ENCODE data around the gene OBP2A.
"Not testable (repeated sequence)": the region's sequence is repeated elsewhere in the genome, so short reads cannot be mapped to it uniquely, and the experiment has no call there.

Gene OBP2A, protein sequence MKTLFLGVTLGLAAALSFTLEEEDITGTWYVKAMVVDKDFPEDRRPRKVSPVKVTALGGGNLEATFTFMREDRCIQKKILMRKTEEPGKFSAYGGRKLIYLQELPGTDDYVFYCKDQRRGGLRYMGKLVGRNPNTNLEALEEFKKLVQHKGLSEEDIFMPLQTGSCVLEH

DNA sequence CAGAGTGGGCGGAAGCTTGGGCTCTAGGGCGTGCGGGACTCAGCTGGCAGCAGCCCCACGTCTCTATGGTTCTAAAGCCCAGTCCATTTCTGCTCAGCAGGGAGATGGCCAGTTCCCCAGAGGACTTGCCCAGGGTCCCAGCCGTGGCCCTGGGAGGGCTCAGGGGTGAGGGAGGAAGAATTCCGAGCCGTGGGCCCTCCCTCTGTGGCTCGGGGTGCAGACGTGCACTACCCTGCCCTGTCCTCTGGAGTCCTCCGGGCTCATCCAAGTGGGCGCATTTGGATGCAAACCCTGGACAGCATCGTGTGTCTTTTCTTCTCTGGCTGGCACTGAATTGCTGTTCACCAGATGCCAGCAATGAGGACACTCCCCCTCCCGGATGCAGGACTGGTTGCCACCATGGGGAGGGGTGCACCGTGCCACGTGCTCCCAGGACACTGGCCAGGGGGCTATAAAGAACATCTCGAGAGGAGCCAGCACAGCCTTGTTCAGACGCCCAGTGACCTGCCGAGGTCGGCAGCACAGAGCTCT is at the start of gene OBP2A:
OBP2A (plus strand) TSS at position 481 of the 531 bp plus-strand sequence. CDS start 55 bp downstream, outside the sequence.
- DNase-seq, result not testable (repeated sequence)

DNA sequence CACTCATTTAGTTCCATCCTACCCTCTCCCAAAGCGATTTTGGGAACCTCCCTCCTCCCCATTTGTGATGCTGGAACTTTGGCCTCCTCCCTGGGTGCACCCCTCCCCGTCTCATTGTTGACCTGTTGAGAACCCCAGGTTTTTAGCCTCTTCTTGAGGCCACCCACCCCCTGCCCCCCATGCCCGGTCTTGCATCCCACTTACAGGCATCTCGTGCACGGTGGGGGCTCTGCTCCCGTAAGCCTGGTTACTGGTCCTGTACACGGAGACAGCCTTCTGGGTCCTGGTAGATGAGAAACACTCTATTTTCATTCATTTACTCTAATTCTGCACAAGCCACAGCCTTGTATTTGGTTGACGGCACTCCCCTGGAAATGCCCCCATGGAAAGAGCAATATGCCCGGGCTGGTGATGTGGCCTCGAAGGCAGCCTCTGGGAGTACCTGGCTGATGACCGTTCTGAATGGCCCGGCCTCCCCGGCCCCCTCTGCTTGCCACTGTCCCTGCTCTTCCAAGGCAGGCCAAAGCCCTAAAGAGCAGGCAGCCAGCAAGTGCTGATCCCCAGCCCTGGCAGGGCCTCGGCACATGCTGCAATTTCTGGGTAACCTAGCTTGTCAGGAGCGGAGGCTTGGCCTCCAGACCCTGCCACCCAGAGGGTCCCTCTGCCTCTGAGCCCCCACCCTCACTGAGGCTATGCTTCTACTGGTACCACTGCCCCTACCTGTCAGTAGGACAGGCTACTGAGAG is 47.4 kb upstream of the OBP2A start:
- no peak for DNase-seq

- peak; percentile 89 for DNase-seq
Measured at GRCh38 chr9:135499326-135500070, 46.4 kb upstream of the OBP2A start.

- DNase-seq, result no peak
Measured at GRCh38 chr9:135500071-135500524, 45.8 kb upstream of the OBP2A start.

DNA sequence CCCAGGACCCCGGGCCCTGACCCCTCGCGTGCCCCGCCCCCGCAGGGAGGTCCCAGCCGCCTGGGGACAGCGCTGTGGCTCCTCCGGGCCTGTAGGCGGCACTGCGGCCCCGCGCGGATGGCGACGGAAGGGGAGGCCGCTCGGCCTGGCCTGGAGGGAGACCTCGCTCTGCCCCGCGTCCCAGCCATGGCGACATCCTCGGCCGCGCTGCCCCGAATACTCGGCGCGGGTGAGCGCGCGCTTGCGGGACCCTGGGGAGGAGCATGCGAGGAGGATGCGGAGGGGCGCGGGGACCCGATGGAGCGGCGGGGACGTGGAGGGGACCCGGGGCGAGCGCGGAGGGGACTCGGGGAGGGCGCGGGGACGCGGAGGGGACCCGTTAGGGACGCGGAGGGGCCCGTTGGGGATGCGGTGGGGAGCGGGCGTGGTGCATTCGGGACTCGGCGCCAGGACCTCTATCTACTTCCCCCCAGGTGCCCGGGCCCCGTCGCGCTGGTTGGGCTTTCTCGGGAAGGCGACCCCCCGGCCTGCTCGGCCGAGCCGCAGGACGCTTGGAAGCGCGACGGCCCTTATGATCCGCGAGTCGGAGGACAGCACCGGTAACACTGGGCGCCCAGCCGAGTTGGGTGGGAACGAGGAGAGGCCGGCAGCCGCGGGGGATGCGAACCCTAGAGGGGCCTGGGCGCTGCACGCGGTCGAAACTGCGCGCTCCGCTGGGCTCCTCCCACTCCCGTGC is 45.2 kb upstream of the OBP2A start, which contains the start of gene MRPS2:
MRPS2 (plus strand) TSS at position 158 of the 736 bp plus-strand sequence; CDS start at position 187, 29 bp downstream.
- DNase-seq, result peak; percentile 85

DNA sequence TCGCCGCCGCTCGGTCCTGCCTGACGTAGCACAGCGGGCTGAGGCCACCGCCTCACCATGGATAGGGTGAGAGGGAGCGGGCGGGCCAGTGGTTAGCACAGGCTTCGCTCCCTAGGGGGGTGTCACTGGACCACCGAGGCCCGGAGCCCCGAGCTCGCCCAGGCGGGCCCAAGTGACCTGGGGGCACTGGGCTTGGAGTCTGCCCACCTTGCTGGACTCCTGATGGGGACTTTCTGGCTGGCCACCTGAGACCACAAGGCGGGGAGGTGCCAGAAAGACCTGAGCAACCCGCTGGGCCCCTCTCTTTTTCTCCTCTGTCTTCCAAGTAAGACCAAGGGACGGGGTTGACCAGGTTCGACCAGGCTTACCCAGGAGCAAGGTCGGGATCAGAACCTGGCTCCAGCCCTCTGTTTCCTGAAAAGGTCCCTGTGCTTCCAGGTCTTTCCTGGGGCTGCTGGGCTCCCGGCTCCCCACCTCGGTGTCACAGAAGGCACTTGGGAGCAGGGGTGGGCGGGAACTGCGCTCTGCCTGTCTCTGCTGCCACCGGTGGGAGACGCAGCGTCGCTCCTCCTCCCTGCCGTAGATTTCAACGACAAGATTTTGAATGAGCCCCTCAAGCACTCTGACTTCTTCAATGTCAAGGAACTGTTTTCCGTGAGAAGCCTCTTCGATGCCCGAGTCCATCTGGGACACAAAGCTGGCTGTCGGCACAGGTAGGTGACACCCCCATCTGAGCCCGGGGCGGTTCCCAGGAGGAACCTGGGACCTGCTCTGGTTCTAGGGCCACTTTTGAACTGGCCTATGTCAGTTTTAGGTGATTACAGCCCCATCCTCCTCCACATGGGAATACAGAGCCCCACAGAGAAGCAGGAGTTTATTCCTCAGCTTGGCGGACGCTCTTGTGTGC is 44.4 kb upstream of the OBP2A start:
- no peak for DNase-seq

DNA sequence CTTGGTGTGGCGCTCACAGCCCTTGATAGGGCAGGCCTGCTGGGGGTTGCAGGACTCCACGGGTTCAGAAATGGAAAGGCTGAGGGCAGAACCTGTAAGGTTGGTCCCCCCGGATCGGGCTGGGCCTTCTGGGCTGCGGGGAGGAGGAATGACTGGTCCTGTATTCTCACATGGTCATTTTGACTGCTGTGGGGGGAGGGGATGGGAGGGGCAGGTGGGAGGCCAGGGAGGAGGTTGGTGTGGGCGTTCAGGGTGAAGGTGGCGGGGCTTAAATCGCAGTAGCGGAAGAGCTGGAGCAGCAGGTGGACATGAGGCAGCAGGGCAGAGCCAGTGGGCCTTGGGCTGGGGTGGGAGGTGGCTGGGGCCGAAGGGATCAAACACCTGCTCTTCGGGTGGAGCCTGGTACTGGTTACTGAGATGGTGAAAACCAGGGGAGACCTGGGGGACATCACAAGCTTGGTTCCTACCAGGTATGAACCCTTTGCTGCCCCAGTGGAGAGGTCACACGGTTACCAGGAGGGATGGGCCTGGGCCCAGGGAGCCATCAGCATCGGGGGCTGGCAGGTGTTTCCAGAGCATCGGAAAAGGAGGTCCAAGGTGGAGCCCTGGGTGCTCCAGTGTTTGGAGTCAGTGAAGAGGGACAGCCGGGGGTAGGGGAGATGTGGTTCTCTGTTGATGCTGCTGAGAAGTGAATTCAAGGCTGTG is 43.6 kb upstream of the OBP2A start:
- no peak for DNase-seq

- DNase-seq, result no peak
Measured at GRCh38 chr9:135502873-135503321, 43.0 kb upstream of the OBP2A start.

DNA sequence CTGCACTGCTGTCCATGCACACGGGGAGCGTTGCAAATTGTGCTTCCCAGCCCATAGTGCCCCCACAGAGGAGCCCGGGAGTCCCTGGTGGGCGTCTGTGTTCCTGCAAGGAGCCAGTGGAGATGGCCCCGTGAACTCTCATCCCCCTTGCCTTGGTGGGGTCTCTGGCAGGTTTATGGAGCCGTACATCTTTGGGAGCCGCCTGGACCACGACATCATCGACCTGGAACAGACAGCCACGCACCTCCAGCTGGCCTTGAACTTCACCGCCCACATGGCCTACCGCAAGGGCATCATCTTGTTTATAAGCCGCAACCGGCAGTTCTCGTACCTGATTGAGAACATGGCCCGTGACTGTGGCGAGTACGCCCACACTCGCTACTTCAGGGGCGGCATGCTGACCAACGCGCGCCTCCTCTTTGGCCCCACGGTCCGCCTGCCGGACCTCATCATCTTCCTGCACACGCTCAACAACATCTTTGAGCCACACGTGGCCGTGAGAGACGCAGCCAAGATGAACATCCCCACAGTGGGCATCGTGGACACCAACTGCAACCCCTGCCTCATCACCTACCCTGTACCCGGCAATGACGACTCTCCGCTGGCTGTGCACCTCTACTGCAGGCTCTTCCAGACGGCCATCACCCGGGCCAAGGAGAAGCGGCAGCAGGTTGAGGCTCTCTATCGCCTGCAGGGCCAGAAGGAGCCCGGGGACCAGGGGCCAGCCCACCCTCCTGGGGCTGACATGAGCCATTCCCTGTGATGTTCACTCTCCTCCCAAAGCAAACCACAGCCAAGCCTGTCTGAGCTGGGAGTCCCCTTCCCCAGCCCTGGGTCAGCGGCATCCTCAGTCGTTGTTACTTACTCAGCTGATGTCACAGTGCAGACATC is 42.3 kb upstream of the OBP2A start:
- no peak for DNase-seq

DNA sequence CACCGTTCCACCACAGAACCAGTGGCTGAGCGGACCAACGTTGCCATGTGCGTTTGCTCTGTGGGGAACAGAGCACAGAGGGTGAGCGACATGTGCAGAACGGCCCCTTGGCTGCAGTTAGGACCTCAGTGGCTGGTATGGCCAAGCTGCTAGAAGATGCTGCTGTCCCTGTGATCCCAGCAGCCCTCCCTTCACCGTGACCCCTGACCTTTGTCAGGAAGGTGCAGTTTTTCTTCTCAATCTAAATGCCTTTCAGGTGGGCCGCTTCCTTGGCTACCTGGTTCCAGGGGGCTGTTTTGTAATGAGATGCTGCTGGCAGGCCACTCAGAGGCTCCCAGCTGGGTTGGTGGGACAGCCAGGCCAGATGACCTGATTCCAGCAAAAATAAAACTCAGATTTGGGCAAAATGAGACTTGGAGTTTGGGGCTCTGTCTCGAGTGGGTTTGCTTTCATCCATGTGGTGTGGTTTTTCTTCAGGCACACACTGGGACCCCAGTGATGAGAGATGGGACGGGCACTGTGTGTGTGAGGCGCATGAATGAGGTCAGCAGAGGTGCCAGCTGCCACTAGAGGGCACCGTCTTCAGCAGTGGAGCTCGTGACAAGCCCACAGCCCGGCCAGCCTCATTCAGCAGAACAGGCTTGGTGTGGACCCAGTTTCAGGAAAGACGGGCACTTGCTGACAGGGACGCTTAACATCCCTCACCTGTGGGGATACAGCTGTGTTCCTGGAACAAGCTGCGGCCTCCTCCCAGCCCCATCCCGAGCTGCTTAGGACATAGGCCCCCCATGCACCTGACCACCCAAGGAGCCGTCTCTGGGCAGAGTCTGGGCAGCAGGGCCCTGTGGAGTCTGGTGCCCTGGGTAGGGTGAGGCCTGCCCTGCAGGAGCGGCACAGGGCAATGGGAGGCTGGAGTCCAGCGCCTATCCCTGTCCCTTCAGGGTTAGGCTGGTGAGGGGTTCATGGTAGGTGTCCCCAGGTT is 41.4 kb upstream of the OBP2A start:
- peak; percentile 48 for DNase-seq

DNA sequence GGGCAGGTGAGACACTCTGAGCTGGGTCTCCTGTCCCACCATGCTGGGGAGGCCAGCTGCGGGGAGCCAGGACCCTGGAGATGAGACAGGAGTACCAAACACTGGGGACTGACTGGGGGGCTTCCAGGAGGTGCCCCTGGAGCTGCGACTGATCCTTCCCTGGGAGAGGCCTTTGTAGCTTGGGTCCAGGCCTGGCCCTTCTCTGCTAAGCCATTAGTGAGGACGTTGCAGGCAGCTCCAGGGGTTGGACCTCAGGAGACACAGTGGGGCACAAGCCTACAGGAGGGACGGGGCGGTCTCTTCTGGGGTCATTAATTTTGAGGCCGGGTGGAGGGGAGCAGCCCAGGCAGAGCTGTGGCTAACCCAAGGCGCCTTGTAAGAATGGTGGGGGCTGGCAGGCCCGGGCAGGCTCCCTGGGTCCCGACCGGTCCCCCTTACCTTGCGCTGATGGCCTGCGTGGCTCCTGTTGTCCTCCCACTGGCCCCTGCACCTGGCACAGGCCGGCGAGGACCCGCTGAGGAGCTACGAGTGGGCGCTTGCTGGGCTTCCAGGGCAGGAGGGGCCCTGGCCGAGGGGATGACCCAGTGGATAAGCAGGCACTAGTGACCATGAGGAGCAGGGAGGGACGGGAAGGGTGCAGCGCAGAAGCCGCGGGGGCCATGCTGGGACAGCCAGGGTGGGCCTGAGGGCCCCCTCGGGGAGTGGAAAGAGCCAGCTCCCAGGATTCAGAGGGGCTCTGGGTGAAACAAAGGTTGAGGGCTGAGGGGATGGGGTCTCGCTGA is 40.3 kb upstream of the OBP2A start:
- no peak for DNase-seq

GRCh38 chr9:135506327-135507103 is 39.4 kb upstream of the OBP2A start:
- no peak for DNase-seq

GRCh38 chr9:135507104-135508035 is 38.6 kb upstream of the OBP2A start:
- no peak for DNase-seq

DNA sequence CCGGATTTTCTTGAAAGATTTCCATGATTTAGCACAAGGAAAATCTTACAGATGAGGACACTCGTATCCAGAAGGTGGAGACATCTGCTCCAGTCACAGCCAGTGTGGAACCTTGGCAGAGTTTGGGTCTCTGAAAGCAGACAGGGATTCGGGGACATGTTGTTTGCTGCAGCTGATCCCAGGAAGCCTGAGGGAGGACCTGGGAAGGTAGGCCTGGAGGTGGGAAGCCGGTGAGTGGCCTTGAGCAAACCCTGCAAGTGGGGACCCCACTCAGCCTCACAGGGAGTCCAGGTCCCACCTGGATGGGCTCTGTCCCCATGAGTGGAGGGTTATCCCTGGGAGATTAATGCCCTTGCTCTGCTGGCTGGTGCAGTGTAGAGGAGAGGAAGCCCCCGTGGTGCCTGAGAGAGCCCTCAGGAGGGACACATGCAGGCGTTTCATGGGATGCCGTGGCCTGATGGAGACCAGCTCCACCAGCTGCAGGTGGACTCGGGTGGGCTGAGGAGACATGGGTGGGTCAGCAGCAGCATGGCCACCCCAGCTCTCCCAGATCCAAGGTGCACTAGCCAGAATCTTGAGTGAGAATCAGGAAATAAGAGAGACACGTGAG is 37.6 kb upstream of the OBP2A start:
- DNase-seq, result no peak

DNA sequence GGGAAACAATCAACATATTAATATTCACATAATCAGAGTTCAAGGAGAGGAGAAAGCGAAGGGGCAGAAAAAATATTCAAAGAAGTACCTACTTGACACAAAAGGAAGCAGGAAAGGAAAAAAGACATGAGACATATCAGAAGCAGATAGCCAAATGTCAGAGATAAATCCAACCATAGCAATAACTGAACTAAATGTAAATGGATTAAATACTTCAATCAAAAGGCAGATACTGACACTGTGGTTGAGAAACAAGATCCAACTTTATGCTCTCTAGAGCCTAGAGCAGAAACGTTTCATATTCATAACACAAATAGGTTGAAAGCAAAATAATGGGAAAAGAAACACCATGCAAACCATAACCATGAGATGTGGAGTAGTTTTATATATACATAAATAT is 36.5 kb upstream of the OBP2A start:
- DNase-seq, result no peak

All from NCI-H2171 (cell line).